Calu3 (cell line): ENCODE measurements around the gene RBMS2. TPM values are rescaled to one million over a fixed set of nuclear protein-coding genes. Genes with fewer than 3 reads are reported as not detected.

ENCODE experiments used
- BruUV-seq: library from RNA; stranded (reverse); fragments of 400-500 nt; replicated peaks from 2 replicates; lab custom pipeline; 2021; lab: Mats Ljungman, UMichigan
- CTCF ChIA-PET: fragments of 300-600 bp; sonication (Branson Sonifier 250); formaldehyde crosslinking; loops from one replicate; lab custom pipeline; 2022; ENCODE audit warnings: antibody characterized with exemption; lab: Charles Lee
- DNase-seq: peaks from one replicate; pipeline ENCODE4 v3.0.0; 2022
- H3K27ac Mint-ChIP-seq: one replicate; pipeline ENCODE4 v1.8.0; 2022; ENCODE audit warnings: mixed read lengths; ENCODE audit not compliant: unreplicated experiment
- H3K27me3 Mint-ChIP-seq: one replicate; pipeline ENCODE4 v1.8.0; 2022; ENCODE audit warnings: mixed read lengths; ENCODE audit not compliant: unreplicated experiment
- H3K36me3 Mint-ChIP-seq: one replicate; pipeline ENCODE4 v1.8.0; 2022; ENCODE audit warnings: mild to moderate bottlenecking, moderate library complexity, mixed read lengths; ENCODE audit not compliant: insufficient read depth, unreplicated experiment
- H3K4me1 Mint-ChIP-seq: one replicate; pipeline ENCODE4 v1.8.0; 2022; ENCODE audit warnings: mild to moderate bottlenecking, low read depth, mixed read lengths; ENCODE audit not compliant: unreplicated experiment
- H3K4me3 Mint-ChIP-seq: one replicate; pipeline ENCODE4 v1.8.0; 2022; ENCODE audit warnings: mild to moderate bottlenecking, low read depth, moderate library complexity, mixed read lengths; ENCODE audit not compliant: unreplicated experiment
- H3K9me3 Mint-ChIP-seq: one replicate; pipeline ENCODE4 v1.8.0; 2022; ENCODE audit warnings: low read depth, mixed read lengths; ENCODE audit not compliant: unreplicated experiment
- CTCF ChIP-seq: fragments of 200-600 bp; IDR thresholded peaks from one replicate; pipeline ENCODE4 v1.8.0; 2022; ENCODE audit warnings: antibody characterized with exemption; ENCODE audit not compliant: unreplicated experiment
- intact Hi-C: fragments of 100-400 bp; cut with micrococcal nuclease; formaldehyde crosslinking; loops from one replicate; pipeline ENCODE4 v1.10.0; 2022; ENCODE audit not compliant: unreplicated experiment
- total RNA-seq: library from RNA; stranded (reverse); gene quantifications from 2 replicates; pipeline ENCODE4 v1.2.3, GENCODE V29; 2022

RBMS2 gene
- total RNA-seq, 1 experiment from 2014 or later = 105 TPM

- Mint-ChIP-seq H3K4me1 (no peaks in the 10 kb centered on the region), H3K9me3 (no peaks in the 10 kb centered on the region), H3K27me3 (no peaks in the 10 kb centered on the region), H3K36me3 (peaks cover 72% of the 10 kb centered on the region), H3K4me3 (no peak overlapping the region), H3K27ac (no peak overlapping the region)
- BruUV-seq = no TSS peak
- no peak for TF ChIP-seq CTCF
- no peak for DNase-seq
- intact Hi-C loops = no loop called here
- CTCF ChIA-PET = no interaction called here
These were observed 94.6 kb downstream of the RBMS2 start for GRCh38 chr12:56616244-56616643.

DNA sequence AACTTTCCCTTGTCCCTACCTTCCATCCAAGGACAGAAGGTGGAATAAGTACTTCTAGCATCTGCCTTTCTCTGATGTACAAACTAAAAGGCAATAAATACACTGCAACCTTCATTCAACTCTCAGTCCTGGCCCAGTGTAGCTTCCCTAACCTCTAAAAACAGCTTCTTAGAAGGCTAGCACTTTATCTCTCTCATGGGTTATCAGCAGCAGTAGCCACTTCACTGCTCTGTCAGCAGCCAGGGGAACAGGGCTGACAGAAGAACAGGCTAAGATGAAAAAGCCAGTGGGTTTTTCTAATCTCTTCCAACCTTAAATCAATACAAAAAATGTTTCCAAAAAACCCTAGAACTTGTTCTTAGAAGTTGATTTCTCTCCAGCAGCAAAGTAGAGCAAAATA, 95.3 kb downstream of the RBMS2 start:
- Mint-ChIP-seq H3K27me3 (no peaks in the 10 kb centered on the region), H3K4me1 (no peaks in the 10 kb centered on the region), H3K36me3 (peaks cover 67% of the 10 kb centered on the region), H3K9me3 (no peaks in the 10 kb centered on the region), H3K27ac (no peak overlapping the region), H3K4me3 (no peak overlapping the region)
- CTCF ChIA-PET = no interaction called here
- no TSS peak for BruUV-seq
- no peak for DNase-seq
- intact Hi-C loops = no loop called here
- TF ChIP-seq CTCF = no peak

DNA sequence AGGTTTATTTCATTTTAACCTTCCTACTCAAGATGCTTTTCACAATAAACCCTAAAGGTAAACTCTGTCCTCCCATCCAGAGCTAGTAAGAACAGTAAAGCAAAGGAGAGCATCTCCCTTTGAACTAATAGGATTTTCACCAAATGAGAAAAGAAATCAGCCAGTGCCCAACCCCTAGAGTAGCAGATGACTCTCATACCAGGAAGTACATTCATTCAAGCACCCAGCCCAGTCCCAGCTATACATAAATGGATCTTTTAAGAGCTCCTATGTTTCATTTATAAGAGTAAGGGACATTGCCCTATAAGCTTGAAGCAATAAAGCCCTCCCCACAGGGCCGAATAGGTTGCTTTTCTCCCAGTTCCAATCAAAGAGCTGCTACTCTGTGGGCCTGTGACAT, 100.9 kb downstream of the RBMS2 start:
- H3K9me3 Mint-ChIP-seq = no peaks in the 10 kb centered on the region
- DNase-seq = no peak
- no peaks in the 10 kb centered on the region for H3K27me3 Mint-ChIP-seq
- BruUV-seq = no TSS peak
- peaks cover 12% of the 10 kb centered on the region for H3K4me1 Mint-ChIP-seq
- no peak overlapping the region for H3K27ac Mint-ChIP-seq
- H3K4me3 Mint-ChIP-seq = no peak overlapping the region
- CTCF ChIA-PET = no interaction called here
- intact Hi-C loops = no loop called here
- TF ChIP-seq CTCF = no peak
- H3K36me3 Mint-ChIP-seq = peaks cover 53% of the 10 kb centered on the region

GRCh38 chr12:56626701-56627100, 105.1 kb downstream of the RBMS2 start:
- Mint-ChIP-seq H3K9me3 (no peaks in the 10 kb centered on the region), H3K4me1 (peaks cover 35% of the 10 kb centered on the region), H3K36me3 (peaks cover 70% of the 10 kb centered on the region), H3K27ac (no peak overlapping the region), H3K27me3 (no peaks in the 10 kb centered on the region), H3K4me3 (no peak overlapping the region)
- TSS peak; percentile 2 for BruUV-seq
- intact Hi-C loops = no loop called here
- CTCF ChIA-PET = interaction anchor here (0.6 to 1.0 kb wide), 2 partner anchors 10 to 691 kb away, joined by 3 to 4 read pairs; no protein-coding TSS in a partner anchor
- no peak for TF ChIP-seq CTCF
- no peak for DNase-seq
